Osteoblast (primary cell): ENCODE data around the gene ATP1B2. TPM values are rescaled to one million over a fixed set of nuclear protein-coding genes. Genes with fewer than 3 reads are reported as not detected.

Experiments used
- DNase-seq: peaks from one replicate; pipeline ENCODE4 v3.0.0; 2011; ENCODE audit warnings: low spot score, mixed read lengths; ENCODE audit not compliant: insufficient read length; ENCODE audit errors: missing footprints
- H2AFZ ChIP-seq: 2 replicates; pipeline ENCODE4 v1.6.0; 2011; ENCODE audit warnings: mild to moderate bottlenecking, low read length
- H3K27ac ChIP-seq: 2 replicates; pipeline ENCODE4 v1.5.1; 2011; ENCODE audit warnings: mild to moderate bottlenecking, low read depth, low read length, moderate library complexity
- H3K27me3 ChIP-seq: 2 replicates; pipeline ENCODE4 v1.6.0; 2012; ENCODE audit warnings: mild to moderate bottlenecking, control low read depth, inconsistent platforms, low read length, moderate library complexity; ENCODE audit not compliant: insufficient read depth
- H3K36me3 ChIP-seq: 2 replicates; pipeline ENCODE4 v1.5.1; 2011; ENCODE audit warnings: mild to moderate bottlenecking, low read length, control low read depth, moderate library complexity; ENCODE audit not compliant: insufficient read depth
- H3K4me1 ChIP-seq: 2 replicates; pipeline ENCODE4 v1.5.1; 2011; ENCODE audit warnings: mild to moderate bottlenecking, low read length, control low read depth, moderate library complexity; ENCODE audit not compliant: insufficient read depth
- H3K4me2 ChIP-seq: 2 replicates; pipeline ENCODE4 v1.6.0; 2011; ENCODE audit warnings: mild to moderate bottlenecking, low read length; ENCODE audit not compliant: insufficient read depth
- H3K4me3 ChIP-seq: fragments of 200-600 bp; sonication (generic); 3 replicates; pipeline ENCODE4 v1.5.1; 2012; ENCODE audit warnings: mild to moderate bottlenecking, low read length, inconsistent platforms; ENCODE audit not compliant: insufficient read depth
- H3K79me2 ChIP-seq: 2 replicates; pipeline ENCODE4 v1.6.0; 2012; ENCODE audit warnings: mild to moderate bottlenecking, low read length, control low read depth, inconsistent platforms; ENCODE audit not compliant: insufficient read depth
- H3K9me3 ChIP-seq: 2 replicates; pipeline ENCODE4 v1.5.1; 2011; ENCODE audit warnings: low read depth, low read length, control low read depth
- H4K20me1 ChIP-seq: 2 replicates; pipeline ENCODE4 v1.6.0; 2012; ENCODE audit warnings: mild to moderate bottlenecking, low read length, control low read depth; ENCODE audit not compliant: insufficient read depth
- CTCF ChIP-seq: IDR thresholded peaks from 2 replicates; pipeline ENCODE4 v1.5.1; 2011; ENCODE audit warnings: mild to moderate bottlenecking, low read depth, low read length, moderate library complexity; ENCODE audit errors: extremely low read depth
- total RNA-seq: library from RNA; depleted of rRNA; stranded (reverse); fragments of >200 nt; gene quantifications from 2 replicates; pipeline ENCODE4 v1.2.3, GENCODE V29; 2012

The ATP1B2 gene
- total RNA-seq, 1 donor: under 0.01 TPM

- Histone ChIP-seq H3K4me3 (no peak overlapping the region), H3K4me1 (no peaks in the 10 kb centered on the region)
- TF ChIP-seq CTCF: no peak
Observed at GRCh38 chr17:7674934-7675333, 24.2 kb downstream of the ATP1B2 start.

GRCh38 chr17:7676533-7676932 is 25.8 kb downstream of the ATP1B2 start:
- no peak for TF ChIP-seq CTCF
- Histone ChIP-seq H3K4me2 (no peak overlapping the region), H4K20me1 (peaks cover 5% of the 10 kb centered on the region), H3K27ac (no peak overlapping the region), H3K36me3 (peaks cover 24% of the 10 kb centered on the region), H3K9me3 (peaks cover 3% of the 10 kb centered on the region), H3K27me3 (no peaks in the 10 kb centered on the region), H3K4me3 (no peak overlapping the region), H3K79me2 (peaks cover 3% of the 10 kb centered on the region), H3K4me1 (no peaks in the 10 kb centered on the region), H2AFZ (no peak overlapping the region)
- DNase-seq: no peak

More at GRCh38 chr17:7674934-7675333, 24.2 kb downstream of the ATP1B2 start:
- DNase-seq: no peak
- no peak overlapping the region for H3K27ac ChIP-seq
- H3K9me3 ChIP-seq: peaks cover 3% of the 10 kb centered on the region
- no peak overlapping the region for H3K4me2 ChIP-seq
- no peaks in the 10 kb centered on the region for H3K27me3 ChIP-seq
- H2AFZ ChIP-seq: no peak overlapping the region
- H4K20me1 ChIP-seq: peaks cover 4% of the 10 kb centered on the region
- peaks cover 3% of the 10 kb centered on the region for H3K79me2 ChIP-seq
- peaks cover 31% of the 10 kb centered on the region for H3K36me3 ChIP-seq

GRCh38 chr17:7677388-7678067 is 26.8 kb downstream of the ATP1B2 start:
- no peak for DNase-seq
- TF ChIP-seq CTCF: no peak

GRCh38 chr17:7684851-7685532 is 34.3 kb downstream of the ATP1B2 start:
- no peak for DNase-seq
- H3K27ac ChIP-seq: peak overlapping the region; percentile 100
- peaks cover under 1% of the 10 kb centered on the region for H4K20me1 ChIP-seq
- H3K79me2 ChIP-seq: peaks cover 43% of the 10 kb centered on the region
- H3K9me3 ChIP-seq: no peaks in the 10 kb centered on the region
- H3K4me1 ChIP-seq: peaks cover 31% of the 10 kb centered on the region
- peak overlapping the region; percentile 98 for H2AFZ ChIP-seq
- TF ChIP-seq CTCF: no peak
- H3K27me3 ChIP-seq: no peaks in the 10 kb centered on the region
- no peaks in the 10 kb centered on the region for H3K36me3 ChIP-seq
- H3K4me3 ChIP-seq: peak overlapping the region; percentile 99
- H3K4me2 ChIP-seq: peak overlapping the region; percentile 90

More at GRCh38 chr17:7677388-7678067, 26.8 kb downstream of the ATP1B2 start:
- H3K9me3 ChIP-seq: peaks cover 3% of the 10 kb centered on the region
- H3K36me3 ChIP-seq: peaks cover 21% of the 10 kb centered on the region
- peaks cover 5% of the 10 kb centered on the region for H4K20me1 ChIP-seq
- H3K4me1 ChIP-seq: no peaks in the 10 kb centered on the region
- H3K27ac ChIP-seq: no peak overlapping the region
- no peaks in the 10 kb centered on the region for H3K27me3 ChIP-seq
- H3K79me2 ChIP-seq: peaks cover 7% of the 10 kb centered on the region
- no peak overlapping the region for H3K4me2 ChIP-seq
- H2AFZ ChIP-seq: no peak overlapping the region
- no peak overlapping the region for H3K4me3 ChIP-seq
